NB4 (cell line): ENCODE results near the gene TMEM178B.

Source experiments
- DNase-seq: peaks from one replicate; pipeline ENCODE4 v3.0.0; 2010; ENCODE audit warnings: low read depth
- H3K4me3 ChIP-seq: one replicate; pipeline ENCODE4 v1.5.1; 2011; ENCODE audit warnings: mild to moderate bottlenecking, low read depth, low read length, moderate library complexity
- CTCF ChIP-seq: IDR thresholded peaks from one replicate; pipeline ENCODE4 v1.5.1; 2012; ENCODE audit warnings: low read depth, low read length
- MAX ChIP-seq: IDR thresholded peaks from 2 replicates; pipeline ENCODE4 v1.6.1; 2011; ENCODE audit warnings: low read depth, low read length
- MYC ChIP-seq: IDR thresholded peaks from 2 replicates; pipeline ENCODE4 v1.6.1; 2011; ENCODE audit warnings: low read depth, low read length
- POLR2A ChIP-seq: IDR thresholded peaks from 2 replicates; pipeline ENCODE4 v1.6.1; 2011; ENCODE audit warnings: mild to moderate bottlenecking; ENCODE audit not compliant: insufficient read length; ENCODE audit errors: extremely low read depth

The TMEM178B gene

GRCh38 chr7:141265668-141266067, 191.8 kb downstream of the TMEM178B start:
- no peak for DNase-seq
- no peak overlapping the region for H3K4me3 ChIP-seq
- TF ChIP-seq CTCF (no peak), MYC (no peak), POLR2A (no peak), MAX (no peak)

- H3K4me3 ChIP-seq = no peak overlapping the region
- no peak for DNase-seq
- TF ChIP-seq MAX = no peak
Observed at GRCh38 chr7:141268614-141269013, 194.8 kb downstream of the TMEM178B start.

GRCh38 chr7:141271451-141271850, 197.6 kb downstream of the TMEM178B start:
- no peak for TF ChIP-seq POLR2A
- no peak for TF ChIP-seq CTCF
- no peak for TF ChIP-seq MAX
- no peak for TF ChIP-seq MYC
- no peak for DNase-seq
- H3K4me3 ChIP-seq = no peak overlapping the region

GRCh38 chr7:141272417-141272816, 198.6 kb downstream of the TMEM178B start:
- TF ChIP-seq CTCF = no peak
- TF ChIP-seq MAX = no peak
- no peak for TF ChIP-seq MYC
- TF ChIP-seq POLR2A = no peak
- DNase-seq = no peak
- no peak overlapping the region for H3K4me3 ChIP-seq

- no peak for TF ChIP-seq POLR2A
- no peak for TF ChIP-seq MAX
- no peak for TF ChIP-seq MYC
- no peak overlapping the region for H3K4me3 ChIP-seq
- DNase-seq = no peak
Observed at GRCh38 chr7:141275350-141275749, 201.5 kb downstream of the TMEM178B start.

- no peak overlapping the region for H3K4me3 ChIP-seq
- TF ChIP-seq MAX (no peak), POLR2A (no peak), MYC (no peak), CTCF (no peak)
- DNase-seq = no peak
Observed at GRCh38 chr7:141276031-141276430, 202.2 kb downstream of the TMEM178B start.

GRCh38 chr7:141280100-141280499, 206.2 kb downstream of the TMEM178B start:
- no peak for DNase-seq
- no peak overlapping the region for H3K4me3 ChIP-seq
- TF ChIP-seq MAX (no peak), POLR2A (no peak), CTCF (no peak), MYC (no peak)
